Thymus (tissue), 11 donors: Measurements from ENCODE around the gene COBLL1. TPM values are rescaled to one million over a fixed set of nuclear protein-coding genes. Genes with fewer than 3 reads are reported as not detected.

Experiments
- DNase-seq, 9 donors: peaks; one replicate each; pipeline ENCODE4 v3.0.0-alpha.2; 2013; ENCODE audit warnings: low spot score in 9 of 9, low read depth in 6 of 9, missing footprints in 1 of 9
- H3K27ac ChIP-seq, 2 donors: one replicate each; pipeline ENCODE4 v1.5.1; 2013; ENCODE audit warnings: control low read depth in 1 of 2, low read depth in 1 of 2, low read length in 1 of 2, mild to moderate bottlenecking in 1 of 2, moderate library complexity in 1 of 2
- H3K27me3 ChIP-seq, 2 donors: one replicate each; pipeline ENCODE4 v1.5.1; 2013; ENCODE audit warnings: low read length in 1 of 2; ENCODE audit not compliant: control insufficient read depth in 2 of 2, insufficient read depth in 1 of 2
- H3K36me3 ChIP-seq, 2 donors: one replicate each; pipeline ENCODE4 v1.5.1; 2013; ENCODE audit warnings: low read length in 1 of 2, mild to moderate bottlenecking in 1 of 2, moderate library complexity in 1 of 2; ENCODE audit not compliant: control insufficient read depth in 2 of 2, insufficient read depth in 2 of 2
- H3K4me1 ChIP-seq, 2 donors: one replicate each; pipeline ENCODE4 v1.5.1; 2013; ENCODE audit warnings: low read length in 2 of 2; ENCODE audit not compliant: control insufficient read depth in 2 of 2, insufficient read depth in 2 of 2
- H3K4me3 ChIP-seq, 2 donors: one replicate each; pipeline ENCODE4 v1.5.1; 2013; ENCODE audit warnings: low read length in 2 of 2, control low read depth in 1 of 2, mild to moderate bottlenecking in 1 of 2
- H3K9me3 ChIP-seq, 2 donors: one replicate each; pipeline ENCODE4 v1.5.1; 2013; ENCODE audit warnings: low read length in 1 of 2, mild to moderate bottlenecking in 1 of 2; ENCODE audit not compliant: control insufficient read depth in 2 of 2, insufficient read depth in 1 of 2
- WGBS: extraction: QIAGEN DNeasy Blood & Tissue Kit; methylation state at CpG from one replicate; pipeline ENCODE4 v1.1.7; 2013; 5-methylcytosine and 5-hydroxymethylcytosine counted together
- polyA plus RNA-seq: library from polyadenylated mRNA; stranded (reverse); fragments of 200-250 nt; gene quantifications from one replicate; pipeline ENCODE4 v1.2.3, GENCODE V29; 2013
- total RNA-seq: library from RNA; stranded (reverse); fragments of 120-200 nt; gene quantifications from one replicate; pipeline ENCODE4 v1.2.4, GENCODE V29; 2013
- donor health status: healthy.

The COBLL1 gene
- total and polyA plus RNA-seq, 2 donors, result 3.0 to 4.9 TPM

GRCh38 chr2:164745012-164745797, 96.4 kb downstream of the COBLL1 start:
- no peaks in the 10 kb centered on the region for H3K36me3 ChIP-seq
- no peaks in the 10 kb centered on the region for H3K27me3 ChIP-seq
- no peaks in the 10 kb centered on the region for H3K4me1 ChIP-seq
- H3K9me3 ChIP-seq, result no peaks in the 10 kb centered on the region
- WGBS, result 95% methylated on average over 5 of the region's 5 CpGs
- no peak overlapping the region for H3K27ac ChIP-seq
- no peak for DNase-seq
- no peak overlapping the region for H3K4me3 ChIP-seq

GRCh38 chr2:164742738-164743317, 98.8 kb downstream of the COBLL1 start:
- no peak overlapping the region for H3K27ac ChIP-seq
- H3K36me3 ChIP-seq, result no peaks in the 10 kb centered on the region
- no peaks in the 10 kb centered on the region for H3K9me3 ChIP-seq
- H3K27me3 ChIP-seq, result no peaks in the 10 kb centered on the region
- H3K4me1 ChIP-seq, result no peaks in the 10 kb centered on the region
- H3K4me3 ChIP-seq, result no peak overlapping the region
- no peak for DNase-seq
- WGBS, result 94% methylated on average over 4 of the region's 4 CpGs

GRCh38 chr2:164739966-164740365, 101.7 kb downstream of the COBLL1 start:
- H3K27ac ChIP-seq, result no peak overlapping the region
- H3K36me3 ChIP-seq, result no peaks in the 10 kb centered on the region
- H3K4me1 ChIP-seq, result peaks cover 0 to 4% of the 10 kb centered on the region in 2 donors
- DNase-seq, result no peak
- no peaks in the 10 kb centered on the region for H3K27me3 ChIP-seq
- no peaks in the 10 kb centered on the region for H3K9me3 ChIP-seq
- WGBS, result 94% methylated on average over 3 of the region's 3 CpGs
- H3K4me3 ChIP-seq, result no peak overlapping the region

- Histone ChIP-seq H3K4me3 (no peak overlapping the region), H3K27me3 (no peaks in the 10 kb centered on the region), H3K9me3 (no peaks in the 10 kb centered on the region), H3K36me3 (no peaks in the 10 kb centered on the region), H3K27ac (no peak overlapping the region), H3K4me1 (peaks cover 0 to 6% of the 10 kb centered on the region in 2 donors)
- WGBS, result 4% methylated on average over 9 of the region's 9 CpGs
- peak; percentile 48 to 86 (median 65) for DNase-seq
Observed at GRCh38 chr2:164737612-164738081, 104.0 kb downstream of the COBLL1 start.

- no peak overlapping the region for H3K27ac ChIP-seq
- no peak overlapping the region for H3K4me3 ChIP-seq
- no peak for DNase-seq
- whole genome bisulfite sequencing, result 10% methylated on average over 4 of the region's 4 CpGs
- H3K36me3 ChIP-seq, result no peaks in the 10 kb centered on the region
- no peaks in the 10 kb centered on the region for H3K27me3 ChIP-seq
- peaks cover 0 to 6% of the 10 kb centered on the region in 2 donors for H3K4me1 ChIP-seq
- no peaks in the 10 kb centered on the region for H3K9me3 ChIP-seq
Observed at GRCh38 chr2:164735309-164735919, 106.2 kb downstream of the COBLL1 start.

- Histone ChIP-seq H3K9me3 (no peaks in the 10 kb centered on the region), H3K27me3 (no peaks in the 10 kb centered on the region), H3K4me1 (peaks cover 0 to 6% of the 10 kb centered on the region in 2 donors), H3K27ac (no peak overlapping the region), H3K36me3 (no peaks in the 10 kb centered on the region), H3K4me3 (no peak overlapping the region)
- WGBS, result 96% methylated on average over 3 of the region's 3 CpGs
- no peak for DNase-seq
Observed at GRCh38 chr2:164734196-164734595, 107.4 kb downstream of the COBLL1 start.

GRCh38 chr2:164725542-164725941, 116.1 kb downstream of the COBLL1 start:
- Histone ChIP-seq H3K9me3 (no peaks in the 10 kb centered on the region), H3K27ac (no peak overlapping the region), H3K36me3 (no peaks in the 10 kb centered on the region), H3K27me3 (no peaks in the 10 kb centered on the region), H3K4me1 (no peaks in the 10 kb centered on the region), H3K4me3 (no peak overlapping the region)
- 77% methylated on average over 3 of the region's 3 CpGs for WGBS
- no peak for DNase-seq

- H3K4me1 ChIP-seq, result no peaks in the 10 kb centered on the region
- H3K27ac ChIP-seq, result no peak overlapping the region
- no peaks in the 10 kb centered on the region for H3K36me3 ChIP-seq
- no peak overlapping the region for H3K4me3 ChIP-seq
- H3K27me3 ChIP-seq, result no peaks in the 10 kb centered on the region
- WGBS, result 22% methylated on average over 2 of the region's 2 CpGs
- DNase-seq, result peak in 2 of 9 donors; percentile 9 to 33
- H3K9me3 ChIP-seq, result no peaks in the 10 kb centered on the region
Observed at GRCh38 chr2:164722616-164723338, 118.8 kb downstream of the COBLL1 start.

- Histone ChIP-seq H3K4me1 (no peaks in the 10 kb centered on the region), H3K4me3 (no peak overlapping the region), H3K9me3 (no peaks in the 10 kb centered on the region), H3K36me3 (no peaks in the 10 kb centered on the region), H3K27me3 (no peaks in the 10 kb centered on the region), H3K27ac (no peak overlapping the region)
- DNase-seq, result no peak
- WGBS, result 99% methylated on average over 1 of the region's 1 CpG
Observed at GRCh38 chr2:164721430-164721829, 120.2 kb downstream of the COBLL1 start.
